Measurements from ENCODE around the gene ARHGEF28.

The ARHGEF28 gene

GRCh38 chr5:73831066-73831465 is 205.1 kb downstream of the ARHGEF28 start:
- no peak for DNase-seq
- Histone ChIP-seq H3K4me3 (ENCODE audit: low read depth, low read length) (no peak overlapping the region), H3K27ac (no peak overlapping the region), H3K9me3 (ENCODE audit: severe bottlenecking) (no peaks in the 10 kb centered on the region), H3K27me3 (ENCODE audit: insufficient read depth, low read depth, severe bottlenecking) (no peaks in the 10 kb centered on the region), H3K36me3 (no peaks in the 10 kb centered on the region)
- no peak for TF ChIP-seq CTCF (IDR thresholded peaks at IDR 0.05; ENCODE audit: low read depth, low read length)

GRCh38 chr5:73834693-73835092 is 208.7 kb downstream of the ARHGEF28 start:
- Histone ChIP-seq H3K9me3 (ENCODE audit: severe bottlenecking) (no peaks in the 10 kb centered on the region), H3K27me3 (ENCODE audit: insufficient read depth, low read depth, severe bottlenecking) (no peaks in the 10 kb centered on the region)

GRCh38 chr5:73835726-73836125 is 209.7 kb downstream of the ARHGEF28 start:
- Histone ChIP-seq H3K9me3 (ENCODE audit: severe bottlenecking) (no peaks in the 10 kb centered on the region), H3K27ac (no peak overlapping the region), H3K36me3 (no peaks in the 10 kb centered on the region), H3K4me3 (ENCODE audit: low read depth, low read length) (no peak overlapping the region), H3K27me3 (ENCODE audit: insufficient read depth, low read depth, severe bottlenecking) (no peaks in the 10 kb centered on the region)
- no peak for TF ChIP-seq CTCF (IDR thresholded peaks at IDR 0.05; ENCODE audit: low read depth, low read length)
- no peak for DNase-seq

More at GRCh38 chr5:73834693-73835092, 208.7 kb downstream of the ARHGEF28 start:
- TF ChIP-seq CTCF (IDR thresholded peaks at IDR 0.05; ENCODE audit: low read depth, low read length), result no peak
- H3K4me3 ChIP-seq (ENCODE audit: low read depth, low read length), result no peak overlapping the region
- H3K36me3 ChIP-seq, result no peaks in the 10 kb centered on the region
- DNase-seq, result no peak
- no peak overlapping the region for H3K27ac ChIP-seq

GRCh38 chr5:73836607-73837006 is 210.6 kb downstream of the ARHGEF28 start:
- Histone ChIP-seq H3K27ac (no peak overlapping the region), H3K27me3 (ENCODE audit: insufficient read depth, low read depth, severe bottlenecking) (no peaks in the 10 kb centered on the region), H3K4me3 (ENCODE audit: low read depth, low read length) (no peak overlapping the region), H3K36me3 (no peaks in the 10 kb centered on the region), H3K9me3 (ENCODE audit: severe bottlenecking) (no peaks in the 10 kb centered on the region)
- TF ChIP-seq CTCF (IDR thresholded peaks at IDR 0.05; ENCODE audit: low read depth, low read length), result no peak
- DNase-seq, result no peak

GRCh38 chr5:73838901-73839300 is 212.9 kb downstream of the ARHGEF28 start:
- H3K9me3 ChIP-seq (ENCODE audit: severe bottlenecking), result no peaks in the 10 kb centered on the region
- no peak for TF ChIP-seq CTCF (IDR thresholded peaks at IDR 0.05; ENCODE audit: low read depth, low read length)
- no peaks in the 10 kb centered on the region for H3K27me3 ChIP-seq (ENCODE audit: insufficient read depth, low read depth, severe bottlenecking)
- no peak overlapping the region for H3K27ac ChIP-seq
- H3K4me3 ChIP-seq (ENCODE audit: low read depth, low read length), result no peak overlapping the region
- no peak for DNase-seq
- H3K36me3 ChIP-seq, result no peaks in the 10 kb centered on the region

GRCh38 chr5:73841641-73842040 is 215.6 kb downstream of the ARHGEF28 start:
- Histone ChIP-seq H3K27ac (no peak overlapping the region), H3K4me3 (ENCODE audit: low read depth, low read length) (no peak overlapping the region), H3K9me3 (ENCODE audit: severe bottlenecking) (no peaks in the 10 kb centered on the region), H3K27me3 (ENCODE audit: insufficient read depth, low read depth, severe bottlenecking) (no peaks in the 10 kb centered on the region), H3K36me3 (no peaks in the 10 kb centered on the region)
- DNase-seq, result no peak
- TF ChIP-seq CTCF (IDR thresholded peaks at IDR 0.05; ENCODE audit: low read depth, low read length), result no peak
